Endothelial cell of umbilical vein (primary cell): ENCODE data around the gene PSTK. TPM values are rescaled to one million over a fixed set of nuclear protein-coding genes. Genes with fewer than 3 reads are reported as not detected.
A peak's percentile ranks its signal among the peaks of the same experiment; 100 is the strongest.

Experiments used
- BruUV-seq: library from RNA; stranded (reverse); fragments of 400-500 nt; replicated peaks from 2 replicates; lab custom pipeline; 2021; lab: Mats Ljungman, UMichigan
- CTCF ChIA-PET: fragments of 300-600, 350-600 bp; sonication (Branson Sonifier 250); formaldehyde crosslinking; loops from one replicate; lab custom pipeline; 2021; ENCODE audit warnings: antibody characterized with exemption, inconsistent platforms; lab: Charles Lee
- POLR2A ChIA-PET: fragments of 300-600, 350-600 bp; sonication (Branson Sonifier 250); formaldehyde crosslinking; loops from one replicate; lab custom pipeline; 2021; ENCODE audit warnings: antibody characterized with exemption, inconsistent platforms; lab: Charles Lee
- DNase-seq: peaks from one replicate; pipeline ENCODE4 v3.0.0-alpha.2; 2011; ENCODE audit warnings: low read depth, low spot score
- FAIRE-seq: peaks from 2 replicates; lab custom pipeline; 2011; peaks lifted over from hg19 to GRCh38; lab: Jason Lieb, UNC
- H2AFZ ChIP-seq: 2 replicates; pipeline ENCODE4 v1.6.0; 2012; ENCODE audit warnings: low read depth, low read length, control low read depth, inconsistent platforms
- H3K27ac ChIP-seq: 2 replicates; pipeline ENCODE4 v1.5.1; 2011; ENCODE audit warnings: low read depth, mild to moderate bottlenecking, control low read depth, low read length, moderate library complexity; ENCODE audit not compliant: insufficient read depth
- H3K27me3 ChIP-seq, 2 experiments: 2 replicates each; pipeline versions ENCODE4 v1.6.0 to v1.6.1; 2011; ENCODE audit warnings: low read length in 2 of 2, mixed read lengths in 1 of 2; ENCODE audit not compliant: control insufficient read depth in 2 of 2, insufficient read depth in 2 of 2
- H3K36me3 ChIP-seq, 2 experiments: 2 replicates in 1 of 2; 3 replicates in 1 of 2; pipeline ENCODE4 v1.5.1; 2011; ENCODE audit warnings: low read length in 2 of 2, mild to moderate bottlenecking in 1 of 2, moderate library complexity in 1 of 2; ENCODE audit not compliant: control insufficient read depth in 2 of 2, insufficient read depth in 2 of 2; ENCODE audit errors: extremely low read depth in 1 of 2
- H3K4me1 ChIP-seq: 3 replicates; pipeline ENCODE4 v1.5.1; 2011; ENCODE audit warnings: mild to moderate bottlenecking, low read length; ENCODE audit not compliant: control insufficient read depth, insufficient read depth; ENCODE audit errors: extremely low read depth
- H3K4me2 ChIP-seq: 2 replicates; pipeline ENCODE4 v1.6.1; 2011; ENCODE audit warnings: low read length, control low read depth, mixed read lengths; ENCODE audit not compliant: insufficient read depth
- H3K4me3 ChIP-seq, 3 experiments: fragments of 200-600 bp in 1 of 3; sonication (generic), shearing (Covaris generic) in 1 of 3; replicated peaks in 1 of 3; 2 replicates each; pipeline ENCODE4 v1.5.1; 2011 to 2016; ENCODE audit warnings: control low read depth in 3 of 3, low read length in 3 of 3, mild to moderate bottlenecking in 2 of 3, inconsistent platforms in 1 of 3, low read depth in 1 of 3, moderate library complexity in 1 of 3; ENCODE audit not compliant: insufficient read depth in 1 of 3
- H3K79me2 ChIP-seq: 2 replicates; pipeline ENCODE4 v1.6.0; 2012; ENCODE audit warnings: low read length, inconsistent platforms; ENCODE audit not compliant: control insufficient read depth, insufficient read depth
- H3K9ac ChIP-seq: replicated peaks from 2 replicates; pipeline ENCODE3; 2011; ENCODE audit warnings: low read length, control low read depth; ENCODE audit not compliant: insufficient read depth; ENCODE audit errors: extremely low read depth
- H3K9me1 ChIP-seq: replicated peaks from 3 replicates; pipeline ENCODE4 v1.6.0; 2011; ENCODE audit warnings: mild to moderate bottlenecking, low read length; ENCODE audit not compliant: control insufficient read depth, insufficient read depth; ENCODE audit errors: extremely low read depth
- H3K9me3 ChIP-seq: replicated peaks from 2 replicates; pipeline ENCODE4 v1.5.1; 2012; ENCODE audit warnings: low read length, inconsistent platforms; ENCODE audit not compliant: control insufficient read depth, insufficient read depth
- H4K20me1 ChIP-seq: replicated peaks from 2 replicates; pipeline ENCODE3; 2011; ENCODE audit warnings: mild to moderate bottlenecking, low read length; ENCODE audit not compliant: control insufficient read depth, insufficient read depth; ENCODE audit errors: extremely low read depth
- EZH2 ChIP-seq: IDR thresholded peaks from 2 replicates; pipeline ENCODE4 v1.6.1; 2012; ENCODE audit warnings: borderline replicate concordance, low read depth, mild to moderate bottlenecking, moderate library complexity, low read length, inconsistent platforms; ENCODE audit not compliant: severe bottlenecking
- FOS ChIP-seq: IDR thresholded peaks from 2 replicates; pipeline ENCODE4 v1.6.1; 2011; ENCODE audit warnings: mild to moderate bottlenecking, low read length, moderate library complexity, borderline replicate concordance; ENCODE audit not compliant: insufficient read depth
- MAX ChIP-seq: IDR thresholded peaks from 2 replicates; pipeline ENCODE4 v1.6.1; 2011; ENCODE audit not compliant: insufficient read depth, insufficient read length
- MYC ChIP-seq: IDR thresholded peaks from one replicate; pipeline ENCODE4 v1.6.1; 2011; ENCODE audit warnings: mild to moderate bottlenecking, low read depth, low read length
- dilution Hi-C: fragments of 300-500 bp; cut with MboI; formaldehyde crosslinking; loops from one replicate; pipeline ENCODE4 v1.15.0; 2019; ENCODE audit warnings: low sequenced_read_pairs; ENCODE audit not compliant: extremely low pct_ligation_motif_present
- intact Hi-C: fragments of 100-400 bp; cut with micrococcal nuclease; formaldehyde crosslinking; loops from one replicate; pipeline ENCODE4 v1.10.0; 2022
- polyA plus RNA-seq, 4 experiments: library from polyadenylated mRNA; depleted of rRNA in 3 of 4; stranded (reverse) in 3 of 4; unstranded in 1 of 4; fragments of >200 nt; gene quantifications; 2 replicates each; pipeline versions ENCODE4 v1.2.1 to v1.2.3, GENCODE V29; 2011 to 2012; ENCODE audit warnings: missing spikeins in 1 of 4
- total RNA-seq: library from RNA; stranded (reverse); gene quantifications from 2 replicates; pipeline ENCODE4 v1.2.3, GENCODE V29; 2021

PSTK gene
- total and polyA plus RNA-seq, 2 donors (not counting 3 experiments of a cell fraction or from before 2014, with no cell fraction given) = 2.2 to 2.7 TPM

DNA sequence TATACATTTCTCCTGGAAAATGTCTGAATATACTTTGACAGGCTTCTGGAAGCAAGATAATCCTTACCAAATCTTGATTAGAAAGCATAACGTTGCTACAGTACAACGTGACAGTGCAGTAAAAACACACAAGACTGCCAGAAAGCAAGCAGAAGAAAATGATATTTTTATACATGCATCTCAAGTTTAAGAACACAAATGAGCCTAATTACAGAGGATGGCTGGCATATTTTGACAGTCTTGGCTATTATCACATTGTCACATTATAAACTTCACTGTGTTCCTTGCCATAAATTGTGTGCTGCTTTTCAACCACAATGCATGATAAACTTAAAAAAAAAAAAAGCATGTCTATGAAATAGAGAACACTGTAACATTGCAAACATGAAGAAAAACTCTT lies 24.1 kb downstream of the PSTK start:
- H3K79me2 ChIP-seq = peaks cover 75% of the 10 kb centered on the region

GRCh38 chr10:123007558-123008354 lies 27.6 kb downstream of the PSTK start:
- H3K27me3 ChIP-seq = no peaks in the 10 kb centered on the region
- H4K20me1 ChIP-seq = peaks cover 2% of the 10 kb centered on the region
- ChIA-PET CTCF (interaction anchor here (0.7 to 4.2 kb wide), 5 partner anchors 14 to 1381 kb away, joined by 3 to 30 read pairs (median 3); partner anchors contain the start of gene PSTK), POLR2A (interaction anchor here (0.9 to 1.6 kb wide), 2 partner anchors 27 to 146 kb away, joined by 4 read pairs; partner anchors contain the start of genes BUB3 and PSTK)
- H3K4me1 ChIP-seq = peaks cover 21% of the 10 kb centered on the region
- H2AFZ ChIP-seq = peak overlapping the region; percentile 90
- H3K9me1 ChIP-seq = no peaks in the 10 kb centered on the region
- peaks cover 0 to 2% of the 10 kb centered on the region in 2 experiments for H3K36me3 ChIP-seq
- dilution Hi-C loops = no loop called here
- H3K4me2 ChIP-seq = peak overlapping the region; percentile 89
- TSS peak; percentile 29 for BruUV-seq
- TF ChIP-seq EZH2 (no peak), MAX (peak; percentile 90)
- peak overlapping the region; percentile 63 for H3K27ac ChIP-seq
- peaks cover 53% of the 10 kb centered on the region for H3K79me2 ChIP-seq
- H3K9me3 ChIP-seq = no peaks in the 10 kb centered on the region
- FAIRE-seq (no peak), DNase-seq (peak; percentile 63)
- peak overlapping the region; percentile 96 for H3K9ac ChIP-seq
- peak overlapping the region; percentile 80 to 93 (median 82) for H3K4me3 ChIP-seq
- intact Hi-C loops = loop anchor here (1.0 to 10.0 kb wide), 7 partner anchors 27 to 1597 kb away; partner anchors contain the start of genes BUB3, C10orf88, FAM24B and PSTK

More for the DNA sequence above, 24.1 kb downstream of the PSTK start:
- peaks cover 0 to 2% of the 10 kb centered on the region in 2 experiments for H3K36me3 ChIP-seq
- H3K4me1 ChIP-seq = peaks cover 18% of the 10 kb centered on the region
- H3K4me2 ChIP-seq = no peak overlapping the region
- no peak overlapping the region for H3K9ac ChIP-seq
- H3K4me3 ChIP-seq = no peak overlapping the region
- peaks cover 2% of the 10 kb centered on the region for H4K20me1 ChIP-seq
- H3K9me3 ChIP-seq = no peaks in the 10 kb centered on the region
- ChIA-PET CTCF (interaction anchor here (1.2 kb wide), 1 partner anchor 18 kb away, joined by 4 read pairs; no protein-coding TSS in a partner anchor), POLR2A (no interaction called here)
- TF ChIP-seq MYC (no peak), FOS (no peak), EZH2 (no peak)
- intact Hi-C loops = loop anchor here (10.0 kb wide), 1 partner anchor 1601 kb away; no protein-coding TSS in a partner anchor
- no TSS peak for BruUV-seq
- dilution Hi-C loops = no loop called here
- DNase-seq (no peak), FAIRE-seq (no peak)
- H3K27ac ChIP-seq = no peak overlapping the region
- H2AFZ ChIP-seq = no peak overlapping the region
- H3K27me3 ChIP-seq = no peaks in the 10 kb centered on the region
- no peaks in the 10 kb centered on the region for H3K9me1 ChIP-seq
